Measurements from ENCODE around the gene RAB11A.

DNA sequence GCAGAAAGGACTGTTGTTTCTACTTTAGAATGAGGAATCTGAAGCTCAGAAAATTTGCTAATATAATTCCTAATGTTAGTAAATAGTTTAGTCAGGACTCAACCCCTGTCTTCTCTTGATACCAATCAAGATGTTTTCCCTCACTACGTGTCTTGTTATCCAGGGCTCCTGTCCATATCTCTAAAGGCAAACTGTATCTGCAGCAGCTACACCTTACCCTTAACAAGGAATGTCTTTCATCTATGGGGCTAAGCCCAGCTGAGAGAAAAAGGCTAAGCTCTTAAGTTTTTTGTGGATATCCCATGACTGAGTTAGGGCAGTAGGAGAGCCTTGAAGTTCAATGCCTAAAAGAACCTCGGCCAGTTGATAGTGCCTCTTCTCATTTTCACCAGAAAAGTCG, 32.5 kb downstream of the RAB11A start:
- TF ChIP-seq, protein P1, sequence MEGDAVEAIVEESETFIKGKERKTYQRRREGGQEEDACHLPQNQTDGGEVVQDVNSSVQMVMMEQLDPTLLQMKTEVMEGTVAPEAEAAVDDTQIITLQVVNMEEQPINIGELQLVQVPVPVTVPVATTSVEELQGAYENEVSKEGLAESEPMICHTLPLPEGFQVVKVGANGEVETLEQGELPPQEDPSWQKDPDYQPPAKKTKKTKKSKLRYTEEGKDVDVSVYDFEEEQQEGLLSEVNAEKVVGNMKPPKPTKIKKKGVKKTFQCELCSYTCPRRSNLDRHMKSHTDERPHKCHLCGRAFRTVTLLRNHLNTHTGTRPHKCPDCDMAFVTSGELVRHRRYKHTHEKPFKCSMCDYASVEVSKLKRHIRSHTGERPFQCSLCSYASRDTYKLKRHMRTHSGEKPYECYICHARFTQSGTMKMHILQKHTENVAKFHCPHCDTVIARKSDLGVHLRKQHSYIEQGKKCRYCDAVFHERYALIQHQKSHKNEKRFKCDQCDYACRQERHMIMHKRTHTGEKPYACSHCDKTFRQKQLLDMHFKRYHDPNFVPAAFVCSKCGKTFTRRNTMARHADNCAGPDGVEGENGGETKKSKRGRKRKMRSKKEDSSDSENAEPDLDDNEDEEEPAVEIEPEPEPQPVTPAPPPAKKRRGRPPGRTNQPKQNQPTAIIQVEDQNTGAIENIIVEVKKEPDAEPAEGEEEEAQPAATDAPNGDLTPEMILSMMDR (IDR thresholded peaks at IDR 0.05): no peak
- TF ChIP-seq POLR2AphosphoS5 (IDR thresholded peaks at IDR 0.05): no peak
- TF ChIP-seq POLR2A (IDR thresholded peaks at IDR 0.05): no peak
- no peak for TF ChIP-seq EP300 (IDR thresholded peaks at IDR 0.05; ENCODE audit: low read depth)

All from transverse colon (tissue), 4 donors.